ENCODE data around the gene APLN. TPM values are rescaled to one million over a fixed set of nuclear protein-coding genes. Genes with fewer than 3 reads are reported as not detected.
A peak's percentile ranks its signal among the peaks of the same experiment; 100 is the strongest.

APLN gene
- total RNA-seq, 1 experiment from 2014 or later = not detected

GRCh38 chrX:129640737-129641136, 14.0 kb downstream of the APLN start:
- Histone ChIP-seq H3K9ac (ENCODE audit: low read length) (no peak overlapping the region), H3K79me2 (ENCODE audit: low read length) (no peaks in the 10 kb centered on the region), H4K20me1 (ENCODE audit: insufficient read depth, low read depth, low read length) (no peaks in the 10 kb centered on the region), H3K4me3 (ENCODE audit: low read length) (no peak overlapping the region), H3K27ac (ENCODE audit: low read length) (no peak overlapping the region), H3K4me2 (ENCODE audit: low read depth, low read length, poor library complexity, severe bottlenecking) (no peak overlapping the region), H2AFZ (ENCODE audit: low read length) (no peak overlapping the region), H3K9me3 (ENCODE audit: low read length) (no peaks in the 10 kb centered on the region), H3K27me3 (ENCODE audit: low read length) (no peaks in the 10 kb centered on the region), H3K9me2 (replicated peaks; ENCODE audit: insufficient read depth, low read length) (no peaks in the 10 kb centered on the region), H3K4me1 (ENCODE audit: low read length) (no peaks in the 10 kb centered on the region), H3K36me3 (ENCODE audit: insufficient read depth, low read length) (no peaks in the 10 kb centered on the region)
- no peak for DNase-seq

GRCh38 chrX:129638917-129639316, 15.8 kb downstream of the APLN start:
- no peaks in the 10 kb centered on the region for H3K27me3 ChIP-seq (ENCODE audit: low read length)
- H3K4me1 ChIP-seq (ENCODE audit: low read length) = no peaks in the 10 kb centered on the region
- DNase-seq = no peak
- no peaks in the 10 kb centered on the region for H3K36me3 ChIP-seq (ENCODE audit: insufficient read depth, low read length)
- no peaks in the 10 kb centered on the region for H3K79me2 ChIP-seq (ENCODE audit: low read length)
- H2AFZ ChIP-seq (ENCODE audit: low read length) = no peak overlapping the region
- no peak overlapping the region for H3K4me3 ChIP-seq (ENCODE audit: low read length)
- H3K9ac ChIP-seq (ENCODE audit: low read length) = no peak overlapping the region
- H4K20me1 ChIP-seq (ENCODE audit: insufficient read depth, low read depth, low read length) = no peaks in the 10 kb centered on the region
- H3K9me3 ChIP-seq (ENCODE audit: low read length) = no peaks in the 10 kb centered on the region
- H3K4me2 ChIP-seq (ENCODE audit: low read depth, low read length, poor library complexity, severe bottlenecking) = no peak overlapping the region
- H3K9me2 ChIP-seq (replicated peaks; ENCODE audit: insufficient read depth, low read length) = no peaks in the 10 kb centered on the region
- H3K27ac ChIP-seq (ENCODE audit: low read length) = no peak overlapping the region

DNA sequence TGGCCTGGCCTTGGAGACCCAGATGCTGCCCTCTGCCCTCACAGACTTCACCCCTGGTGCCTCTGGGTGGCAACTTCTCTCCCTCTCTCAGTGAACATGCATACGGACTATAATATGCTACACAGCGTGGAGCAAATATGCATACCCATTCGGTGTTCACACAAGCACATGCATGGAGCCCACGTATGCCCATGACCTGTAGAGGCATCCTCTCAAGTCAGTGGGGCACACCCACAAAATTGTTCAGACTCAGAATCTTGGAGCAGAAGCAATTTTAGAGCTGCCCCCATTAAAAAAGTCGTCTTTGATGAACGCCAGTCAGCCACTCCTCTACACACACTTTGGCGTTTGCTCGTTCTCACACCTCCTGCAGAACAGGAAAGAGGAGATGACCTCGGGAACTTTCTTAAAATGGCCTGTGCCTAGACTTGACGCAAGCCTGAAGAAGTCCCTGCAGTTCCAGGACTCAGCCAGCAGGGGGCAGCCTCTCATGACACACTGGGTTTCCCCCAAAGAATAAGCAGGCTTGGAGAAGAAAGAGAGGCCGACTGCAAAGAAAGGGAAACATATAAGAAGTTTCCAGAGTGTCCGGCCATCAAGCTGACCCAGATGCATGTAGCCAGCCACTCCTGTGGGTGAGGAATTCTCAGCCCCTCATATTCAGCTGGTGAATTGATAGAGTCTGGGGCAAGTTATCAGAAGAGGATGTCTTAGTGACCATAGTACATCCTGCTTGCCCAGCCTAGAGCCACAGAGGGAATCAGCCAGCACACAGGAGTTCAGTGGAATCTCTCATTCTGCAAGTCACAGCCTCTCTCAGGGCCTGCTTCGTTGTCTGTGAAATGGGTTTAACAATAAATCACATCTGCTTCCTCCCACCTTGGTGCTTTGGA, 17.3 kb downstream of the APLN start:
- H3K27ac ChIP-seq (ENCODE audit: low read length) = no peak overlapping the region
- H3K9ac ChIP-seq (ENCODE audit: low read length) = no peak overlapping the region
- no peak overlapping the region for H3K4me3 ChIP-seq (ENCODE audit: low read length)
- H3K9me3 ChIP-seq (ENCODE audit: low read length) = no peaks in the 10 kb centered on the region
- DNase-seq = peak; percentile 84
- no peaks in the 10 kb centered on the region for H4K20me1 ChIP-seq (ENCODE audit: insufficient read depth, low read depth, low read length)
- H3K4me1 ChIP-seq (ENCODE audit: low read length) = no peaks in the 10 kb centered on the region
- H3K27me3 ChIP-seq (ENCODE audit: low read length) = no peaks in the 10 kb centered on the region
- H3K9me2 ChIP-seq (replicated peaks; ENCODE audit: insufficient read depth, low read length) = no peaks in the 10 kb centered on the region
- no peak overlapping the region for H2AFZ ChIP-seq (ENCODE audit: low read length)
- H3K79me2 ChIP-seq (ENCODE audit: low read length) = no peaks in the 10 kb centered on the region
- no peak overlapping the region for H3K4me2 ChIP-seq (ENCODE audit: low read depth, low read length, poor library complexity, severe bottlenecking)
- no peaks in the 10 kb centered on the region for H3K36me3 ChIP-seq (ENCODE audit: insufficient read depth, low read length)

GRCh38 chrX:129636175-129636681, 18.5 kb downstream of the APLN start:
- no peaks in the 10 kb centered on the region for H3K79me2 ChIP-seq (ENCODE audit: low read length)
- no peak for DNase-seq

DNA sequence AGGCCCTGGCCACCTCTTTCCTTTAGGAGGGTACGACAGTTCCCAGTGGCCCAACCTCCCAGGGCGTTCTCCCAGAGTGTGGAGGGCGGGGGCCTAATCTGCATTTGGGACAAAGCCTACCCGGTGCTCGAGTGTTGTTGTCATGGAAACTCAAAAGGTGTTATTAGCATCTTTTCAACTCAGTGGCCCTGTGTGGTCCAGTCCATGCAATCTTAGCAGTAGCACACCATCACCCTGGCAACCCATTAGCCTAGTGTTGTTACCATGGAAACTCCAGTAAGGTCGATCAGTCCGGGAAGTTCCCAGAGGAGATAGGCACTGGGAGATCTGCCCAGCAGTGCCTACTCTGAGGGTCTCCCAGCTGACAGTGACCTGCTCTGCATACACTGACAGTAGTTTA, 20.2 kb downstream of the APLN start:
- Histone ChIP-seq H3K36me3 (ENCODE audit: insufficient read depth, low read length) (no peaks in the 10 kb centered on the region), H3K4me2 (ENCODE audit: low read depth, low read length, poor library complexity, severe bottlenecking) (no peak overlapping the region), H2AFZ (ENCODE audit: low read length) (no peak overlapping the region), H3K79me2 (ENCODE audit: low read length) (no peaks in the 10 kb centered on the region), H3K27ac (ENCODE audit: low read length) (no peak overlapping the region), H3K27me3 (ENCODE audit: low read length) (no peaks in the 10 kb centered on the region), H3K4me3 (ENCODE audit: low read length) (no peak overlapping the region), H3K9me3 (ENCODE audit: low read length) (no peaks in the 10 kb centered on the region), H3K4me1 (ENCODE audit: low read length) (no peaks in the 10 kb centered on the region), H4K20me1 (ENCODE audit: insufficient read depth, low read depth, low read length) (no peaks in the 10 kb centered on the region), H3K9me2 (replicated peaks; ENCODE audit: insufficient read depth, low read length) (no peaks in the 10 kb centered on the region), H3K9ac (ENCODE audit: low read length) (no peak overlapping the region)
- DNase-seq = no peak

More at GRCh38 chrX:129636175-129636681, 18.5 kb downstream of the APLN start:
- Histone ChIP-seq H3K4me1 (ENCODE audit: low read length) (no peaks in the 10 kb centered on the region), H3K36me3 (ENCODE audit: insufficient read depth, low read length) (no peaks in the 10 kb centered on the region), H2AFZ (ENCODE audit: low read length) (no peak overlapping the region), H4K20me1 (ENCODE audit: insufficient read depth, low read depth, low read length) (no peaks in the 10 kb centered on the region), H3K4me3 (ENCODE audit: low read length) (no peak overlapping the region), H3K27ac (ENCODE audit: low read length) (no peak overlapping the region), H3K27me3 (ENCODE audit: low read length) (no peaks in the 10 kb centered on the region), H3K4me2 (ENCODE audit: low read depth, low read length, poor library complexity, severe bottlenecking) (no peak overlapping the region), H3K9me3 (ENCODE audit: low read length) (no peaks in the 10 kb centered on the region), H3K9me2 (replicated peaks; ENCODE audit: insufficient read depth, low read length) (no peaks in the 10 kb centered on the region), H3K9ac (ENCODE audit: low read length) (no peak overlapping the region)

- Histone ChIP-seq H3K9me3 (ENCODE audit: low read length) (no peaks in the 10 kb centered on the region), H3K9ac (ENCODE audit: low read length) (no peak overlapping the region), H2AFZ (ENCODE audit: low read length) (no peak overlapping the region), H3K27ac (ENCODE audit: low read length) (no peak overlapping the region), H3K27me3 (ENCODE audit: low read length) (no peaks in the 10 kb centered on the region), H3K4me1 (ENCODE audit: low read length) (no peaks in the 10 kb centered on the region), H3K4me2 (ENCODE audit: low read depth, low read length, poor library complexity, severe bottlenecking) (no peak overlapping the region), H3K4me3 (ENCODE audit: low read length) (no peak overlapping the region), H4K20me1 (ENCODE audit: insufficient read depth, low read depth, low read length) (no peaks in the 10 kb centered on the region), H3K36me3 (ENCODE audit: insufficient read depth, low read length) (no peaks in the 10 kb centered on the region), H3K9me2 (replicated peaks; ENCODE audit: insufficient read depth, low read length) (no peaks in the 10 kb centered on the region), H3K79me2 (ENCODE audit: low read length) (no peaks in the 10 kb centered on the region)
- no peak for DNase-seq
Measured at GRCh38 chrX:129632443-129632842, 22.3 kb downstream of the APLN start.

DNA sequence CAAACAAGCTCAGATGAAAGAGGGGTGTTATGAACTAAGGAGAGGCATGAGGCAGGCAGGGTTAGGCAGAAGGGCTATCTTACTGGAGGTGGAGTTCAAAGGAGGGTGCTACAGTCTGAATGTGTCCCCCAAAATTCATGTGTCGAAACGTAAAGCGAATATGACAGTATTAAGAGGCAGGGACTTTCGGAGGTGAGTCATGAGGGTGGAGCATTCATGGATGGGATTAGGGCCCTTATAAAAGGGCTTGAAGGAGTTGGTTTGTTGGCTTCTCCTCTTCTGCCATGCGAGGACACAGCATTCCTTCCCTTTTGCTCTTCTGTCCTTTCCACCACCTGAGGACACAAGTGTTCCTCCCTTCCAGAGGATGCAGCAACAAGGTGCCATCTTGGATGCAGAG, 22.9 kb downstream of the APLN start:
- Histone ChIP-seq H3K4me3 (ENCODE audit: low read length) (no peak overlapping the region), H3K9me3 (ENCODE audit: low read length) (no peaks in the 10 kb centered on the region)

GRCh38 chrX:129629837-129630236, 24.9 kb downstream of the APLN start:
- no peaks in the 10 kb centered on the region for H3K4me1 ChIP-seq (ENCODE audit: low read length)
- H3K36me3 ChIP-seq (ENCODE audit: insufficient read depth, low read length) = no peaks in the 10 kb centered on the region
- no peak overlapping the region for H3K27ac ChIP-seq (ENCODE audit: low read length)
- H3K4me2 ChIP-seq (ENCODE audit: low read depth, low read length, poor library complexity, severe bottlenecking) = no peak overlapping the region
- no peak overlapping the region for H3K4me3 ChIP-seq (ENCODE audit: low read length)
- H3K9me3 ChIP-seq (ENCODE audit: low read length) = no peaks in the 10 kb centered on the region
- no peaks in the 10 kb centered on the region for H3K79me2 ChIP-seq (ENCODE audit: low read length)
- no peaks in the 10 kb centered on the region for H4K20me1 ChIP-seq (ENCODE audit: insufficient read depth, low read depth, low read length)
- H3K9ac ChIP-seq (ENCODE audit: low read length) = no peak overlapping the region
- no peaks in the 10 kb centered on the region for H3K9me2 ChIP-seq (replicated peaks; ENCODE audit: insufficient read depth, low read length)
- no peaks in the 10 kb centered on the region for H3K27me3 ChIP-seq (ENCODE audit: low read length)
- DNase-seq = no peak
- no peak overlapping the region for H2AFZ ChIP-seq (ENCODE audit: low read length)

More for the DNA sequence above, 22.9 kb downstream of the APLN start:
- no peaks in the 10 kb centered on the region for H3K9me2 ChIP-seq (replicated peaks; ENCODE audit: insufficient read depth, low read length)
- H4K20me1 ChIP-seq (ENCODE audit: insufficient read depth, low read depth, low read length) = no peaks in the 10 kb centered on the region
- no peaks in the 10 kb centered on the region for H3K79me2 ChIP-seq (ENCODE audit: low read length)
- no peak overlapping the region for H3K4me2 ChIP-seq (ENCODE audit: low read depth, low read length, poor library complexity, severe bottlenecking)
- H3K27ac ChIP-seq (ENCODE audit: low read length) = no peak overlapping the region
- no peaks in the 10 kb centered on the region for H3K36me3 ChIP-seq (ENCODE audit: insufficient read depth, low read length)
- no peaks in the 10 kb centered on the region for H3K27me3 ChIP-seq (ENCODE audit: low read length)
- no peak for DNase-seq
- no peaks in the 10 kb centered on the region for H3K4me1 ChIP-seq (ENCODE audit: low read length)
- no peak overlapping the region for H2AFZ ChIP-seq (ENCODE audit: low read length)
- H3K9ac ChIP-seq (ENCODE audit: low read length) = no peak overlapping the region
